Panc1 (cell line): ENCODE measurements around the gene ITM2A.

Experiments used
- CTCF ChIP-seq: fragments of 450-650 bp; IDR thresholded peaks from 2 replicates; pipeline ENCODE4 v1.5.1; 2017; ENCODE audit warnings: mild to moderate bottlenecking
- REST ChIP-seq, 2 experiments: IDR thresholded peaks; 2 replicates each; pipeline ENCODE4 v1.6.1; 2011 to 2012; ENCODE audit warnings: low read depth in 2 of 2, control low read depth in 1 of 2, low read length in 1 of 2, mild to moderate bottlenecking in 1 of 2, moderate library complexity in 1 of 2; ENCODE audit not compliant: insufficient read depth in 1 of 2
- SIN3A ChIP-seq: IDR thresholded peaks from 2 replicates; pipeline ENCODE4 v1.6.1; 2012; ENCODE audit warnings: low read depth, mild to moderate bottlenecking, low read length, moderate library complexity, borderline replicate concordance; ENCODE audit not compliant: insufficient read depth

DNA sequence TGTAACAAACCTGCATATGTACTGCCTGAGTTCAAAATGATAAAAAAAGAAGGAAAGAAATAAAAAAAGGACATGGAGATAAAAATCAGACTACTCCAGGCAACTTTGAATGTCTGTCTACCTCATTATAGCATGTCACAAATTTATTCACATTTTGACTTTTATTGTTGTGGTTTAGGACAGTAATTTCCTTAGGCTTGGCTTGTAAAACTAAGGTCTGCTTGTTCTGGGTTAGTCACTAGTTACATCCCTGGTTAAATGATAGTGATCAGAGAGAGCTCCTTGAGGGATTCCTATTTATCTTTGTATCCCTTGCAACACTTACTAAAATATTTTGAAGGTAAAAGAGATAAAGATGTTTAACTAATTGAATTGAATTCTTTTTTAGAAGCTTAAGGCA, 42.5 kb upstream of the ITM2A start:
- no peak for TF ChIP-seq CTCF
- no peak for TF ChIP-seq SIN3A
- TF ChIP-seq REST (IDR thresholded peaks at IDR 0.05; ENCODE audit: insufficient read depth in 1 of 2, low read depth in 2 of 2, low read length in 1 of 2) = no peak
